Gastrocnemius medialis (tissue), 4 donors: ENCODE data around the gene MED26. TPM values are rescaled to one million over a fixed set of nuclear protein-coding genes. Genes with fewer than 3 reads are reported as not detected.

ENCODE experiments used
- ATAC-seq, 2 donors: fragments of 150-250 bp; one replicate each; pipeline ENCODE4 v1.9.1; 2016
- DNase-seq, 2 donors: peaks; one replicate each; pipeline ENCODE4 v3.0.0-alpha.2; 2019
- H3K27ac ChIP-seq, 4 donors: fragments of 200-600 bp; sonication (generic); 1 replicate in 1 of 4; 2 replicates in 3 of 4; pipeline ENCODE4 v1.5.1; 2016 to 2018; ENCODE audit warnings: mild to moderate bottlenecking in 2 of 4, moderate library complexity in 1 of 4
- H3K27me3 ChIP-seq, 3 donors: fragments of 200-600 bp; sonication (generic) in 2 of 3; 1 replicate in 1 of 3; 2 replicates in 2 of 3; pipeline versions ENCODE4 v1.5.1 to v1.6.0; 2016 to 2019; ENCODE audit warnings: mild to moderate bottlenecking in 1 of 3, moderate library complexity in 1 of 3
- H3K36me3 ChIP-seq, 2 donors: fragments of 200-600 bp; sonication (generic) in 1 of 2; one replicate each; pipeline ENCODE4 v1.5.1; 2017 to 2018
- H3K4me1 ChIP-seq, 2 donors: fragments of 200-600 bp; sonication (generic) in 1 of 2; one replicate each; pipeline ENCODE4 v1.5.1; 2016 to 2017; ENCODE audit warnings: mild to moderate bottlenecking in 2 of 2
- H3K4me3 ChIP-seq, 4 donors: fragments of 200-600 bp; sonication (generic) in 3 of 4; 1 replicate in 1 of 4; 2 replicates in 3 of 4; pipeline ENCODE4 v1.5.1; 2016 to 2019; ENCODE audit warnings: mild to moderate bottlenecking in 2 of 4
- H3K9me3 ChIP-seq, 3 donors: fragments of 200-600 bp; sonication (generic) in 2 of 3; 1 replicate in 1 of 3; 2 replicates in 2 of 3; pipeline ENCODE4 v1.5.1; 2016 to 2019
- CTCF ChIP-seq, 5 experiments: fragments of 450-650 bp in 3 of 5; fragments of 200-600 bp in 2 of 5; sonication (generic) in 2 of 5; IDR thresholded peaks in 4 of 5; conservative IDR thresholded peaks in 1 of 5; 1 replicate in 4 of 5; 2 replicates in 1 of 5; pipeline ENCODE4 v1.5.1; 2016 to 2019; ENCODE audit warnings: antibody characterized with exemption in 5 of 5, mild to moderate bottlenecking in 3 of 5, moderate library complexity in 3 of 5
- POLR2A ChIP-seq, 2 donors: fragments of 450-650 bp; IDR thresholded peaks; one replicate each; pipeline ENCODE4 v1.6.1; 2017; ENCODE audit warnings: antibody characterized with exemption in 2 of 2, mild to moderate bottlenecking in 2 of 2, moderate library complexity in 2 of 2
- in situ Hi-C, 4 donors: fragments of 200-750 bp; cut with MboI; loops; one replicate each; pipeline versions ENCODE4 v1.15.0 to v1.8.0; 2017; ENCODE audit warnings: low sequenced_read_pairs in 4 of 4
- intact Hi-C: fragments of 100-400 bp; cut with DNase I; formaldehyde crosslinking; loops from one replicate; pipeline ENCODE4 v1.15.1; 2023; ENCODE audit warnings: low total_unique reads
- total RNA-seq, 4 donors: library from RNA; depleted of rRNA; stranded (reverse); fragments of >200 nt; gene quantifications; one replicate each; pipeline versions ENCODE4 v1.1.0 to v1.2.3, GENCODE V29; 2016

MED26 gene
- total RNA-seq, 4 donors from 2014 or later = 5.7 to 15.7 (median 9.4) TPM

GRCh38 chr19:16537111-16537510 lies 90.9 kb downstream of the MED26 start:
- H3K4me1 ChIP-seq = peaks cover 19 to 31% of the 10 kb centered on the region in 2 donors
- no peak overlapping the region for H3K4me3 ChIP-seq
- no peak overlapping the region for H3K27ac ChIP-seq
- ATAC-seq = no peak
- H3K36me3 ChIP-seq = peaks cover 0 to 52% of the 10 kb centered on the region in 2 donors
- in situ Hi-C loops (loop anchor here in 1 of 4 donors (25.0 kb wide), 1 partner anchor 300 kb away; no protein-coding TSS in a partner anchor), intact Hi-C loops (no loop called here)
- no peaks in the 10 kb centered on the region for H3K27me3 ChIP-seq
- H3K9me3 ChIP-seq = no peaks in the 10 kb centered on the region
- no peak for DNase-seq
- TF ChIP-seq CTCF (IDR thresholded peaks at IDR 0.05 in 4 of 5, conservative IDR thresholded peaks at IDR 0.05 in 1 of 5) (no peak), POLR2A (IDR thresholded peaks at IDR 0.05) (no peak)

DNA sequence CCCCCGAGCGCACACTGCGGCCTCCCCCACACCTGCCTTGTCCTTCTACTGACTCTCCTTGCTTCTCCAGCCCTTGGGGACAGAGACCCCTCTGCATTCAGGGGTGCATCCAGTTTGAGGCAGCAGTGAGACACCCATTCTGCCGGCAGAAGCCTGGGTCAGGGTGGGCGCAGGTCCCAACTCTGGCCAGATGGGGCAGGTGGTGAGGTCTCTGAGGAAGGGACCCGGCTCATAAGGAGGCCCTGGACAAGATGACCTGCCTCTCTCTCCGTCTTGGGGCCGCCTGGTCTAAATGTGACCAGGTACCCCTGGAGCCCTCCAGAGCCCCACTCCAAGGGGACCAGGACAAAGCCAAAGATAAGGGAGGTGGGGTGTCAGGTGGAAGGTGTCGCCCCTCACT lies 91.9 kb downstream of the MED26 start:
- H3K9me3 ChIP-seq = no peaks in the 10 kb centered on the region
- no peak overlapping the region for H3K27ac ChIP-seq
- no peak for ATAC-seq
- peaks cover 14 to 23% of the 10 kb centered on the region in 2 donors for H3K4me1 ChIP-seq
- H3K27me3 ChIP-seq = no peaks in the 10 kb centered on the region
- in situ Hi-C loops (loop anchor here in 1 of 4 donors (25.0 kb wide), 1 partner anchor 299 kb away; no protein-coding TSS in a partner anchor), intact Hi-C loops (no loop called here)
- peaks cover 0 to 62% of the 10 kb centered on the region in 2 donors for H3K36me3 ChIP-seq
- no peak for DNase-seq
- no peak for TF ChIP-seq CTCF (IDR thresholded peaks at IDR 0.05 in 4 of 5, conservative IDR thresholded peaks at IDR 0.05 in 1 of 5)
- TF ChIP-seq POLR2A (IDR thresholded peaks at IDR 0.05) = no peak
- H3K4me3 ChIP-seq = no peak overlapping the region

GRCh38 chr19:16535381-16535780 lies 92.6 kb downstream of the MED26 start:
- Histone ChIP-seq H3K4me3 (no peak overlapping the region), H3K36me3 (peaks cover 0 to 69% of the 10 kb centered on the region in 2 donors), H3K4me1 (peaks cover 6 to 16% of the 10 kb centered on the region in 2 donors), H3K9me3 (no peaks in the 10 kb centered on the region), H3K27me3 (no peaks in the 10 kb centered on the region), H3K27ac (no peak overlapping the region)
- ATAC-seq = no peak
- DNase-seq = no peak
- intact Hi-C loops (no loop called here), in situ Hi-C loops (loop anchor here in 1 of 4 donors (25.0 kb wide), 1 partner anchor 298 kb away; no protein-coding TSS in a partner anchor)
- TF ChIP-seq CTCF (IDR thresholded peaks at IDR 0.05 in 4 of 5, conservative IDR thresholded peaks at IDR 0.05 in 1 of 5) = no peak
- TF ChIP-seq POLR2A (IDR thresholded peaks at IDR 0.05) = no peak

- in situ Hi-C loops (loop anchor here in 1 of 4 donors (25.0 kb wide), 1 partner anchor 295 kb away; no protein-coding TSS in a partner anchor), intact Hi-C loops (no loop called here)
- Histone ChIP-seq H3K4me3 (no peak overlapping the region), H3K36me3 (peaks cover 0 to 90% of the 10 kb centered on the region in 2 donors), H3K27me3 (no peaks in the 10 kb centered on the region), H3K4me1 (no peaks in the 10 kb centered on the region), H3K27ac (no peak overlapping the region), H3K9me3 (no peaks in the 10 kb centered on the region)
- DNase-seq (no peak), ATAC-seq (no peak)
- TF ChIP-seq POLR2A (IDR thresholded peaks at IDR 0.05) = no peak
- TF ChIP-seq CTCF (IDR thresholded peaks at IDR 0.05 in 4 of 5, conservative IDR thresholded peaks at IDR 0.05 in 1 of 5) = no peak
Measured at GRCh38 chr19:16532440-16533234, 95.4 kb downstream of the MED26 start.
